ENCODE data around the gene CRTAP.
"Not testable (repeated sequence)": the region's sequence is repeated elsewhere in the genome, so short reads cannot be mapped to it uniquely, and the experiment has no call there.

- TF ChIP-seq CTCF, POLR2A (IDR thresholded peaks at IDR 0.05): not testable (repeated sequence)
- TF ChIP-seq POLR2AphosphoS5 (IDR thresholded peaks at IDR 0.05), result peak; percentile 17
These were observed 44.0 kb upstream of the CRTAP start for GRCh38 chr3:33069862-33070261.
